ENCODE measurements around the gene ADORA2B.

- TF ChIP-seq CTCF (IDR thresholded peaks at IDR 0.05; ENCODE audit: low read depth, low read length) (no peak), EZH2phosphoT487 (IDR thresholded peaks at IDR 0.05; ENCODE audit: low read depth) (no peak)
Observed at GRCh38 chr17:16001226-16001897, 56.4 kb downstream of the ADORA2B start.

Measured in OCI-LY3 (cell line).